ENCODE data around the gene WFS1.
A peak's percentile ranks its signal among the peaks of the same experiment; 100 is the strongest.

The WFS1 gene

GRCh38 chr4:6341696-6342095 is 72.0 kb downstream of the WFS1 start:
- TF ChIP-seq MAX (IDR thresholded peaks at IDR 0.05) = no peak
- no peak for TF ChIP-seq TEAD4 (IDR thresholded peaks at IDR 0.05)
- no peak for TF ChIP-seq TAF1 (IDR thresholded peaks at IDR 0.05; ENCODE audit: low read depth)
- no peak for TF ChIP-seq TCF12 (IDR thresholded peaks at IDR 0.05; ENCODE audit: low read depth)
- no peak for TF ChIP-seq USF1 (IDR thresholded peaks at IDR 0.05)
- TF ChIP-seq CEBPB (IDR thresholded peaks at IDR 0.05) = no peak
- TF ChIP-seq ZBTB7A (IDR thresholded peaks at IDR 0.05; ENCODE audit: low read depth) = no peak
- no peak for TF ChIP-seq YY1 (IDR thresholded peaks at IDR 0.05; ENCODE audit: low read depth)
- no peak for TF ChIP-seq FOXM1 (IDR thresholded peaks at IDR 0.05; ENCODE audit: borderline replicate concordance, low read depth)
- no peak for TF ChIP-seq CREB1 (IDR thresholded peaks at IDR 0.05; ENCODE audit: low read depth)
- no peak for TF ChIP-seq EP300 (IDR thresholded peaks at IDR 0.05; ENCODE audit: borderline replicate concordance)
- TF ChIP-seq NFIC (IDR thresholded peaks at IDR 0.05) = no peak
- no peak for TF ChIP-seq RAD21 (IDR thresholded peaks at IDR 0.05; ENCODE audit: low read depth)
- no peak for TF ChIP-seq EGR1 (IDR thresholded peaks at IDR 0.05)
- no peak for TF ChIP-seq REST (IDR thresholded peaks at IDR 0.05; ENCODE audit: low read depth)

- TF ChIP-seq FOXM1 (IDR thresholded peaks at IDR 0.05; ENCODE audit: borderline replicate concordance, low read depth) (no peak), TAF1 (IDR thresholded peaks at IDR 0.05; ENCODE audit: low read depth) (no peak), REST (IDR thresholded peaks at IDR 0.05; ENCODE audit: low read depth) (no peak), TEAD4 (IDR thresholded peaks at IDR 0.05) (no peak), USF1 (IDR thresholded peaks at IDR 0.05) (no peak), EP300 (IDR thresholded peaks at IDR 0.05; ENCODE audit: borderline replicate concordance) (no peak), MAX (IDR thresholded peaks at IDR 0.05) (no peak), YY1 (IDR thresholded peaks at IDR 0.05; ENCODE audit: low read depth) (no peak), ZBTB7A (IDR thresholded peaks at IDR 0.05; ENCODE audit: low read depth) (no peak), EGR1 (IDR thresholded peaks at IDR 0.05) (no peak), TCF12 (IDR thresholded peaks at IDR 0.05; ENCODE audit: low read depth) (no peak), CREB1 (IDR thresholded peaks at IDR 0.05; ENCODE audit: low read depth) (no peak), RAD21 (IDR thresholded peaks at IDR 0.05; ENCODE audit: low read depth) (no peak), NFIC (IDR thresholded peaks at IDR 0.05) (no peak), CEBPB (IDR thresholded peaks at IDR 0.05) (no peak)
Measured at GRCh38 chr4:6342530-6343293, 73.1 kb downstream of the WFS1 start.

GRCh38 chr4:6343939-6344408 is 74.3 kb downstream of the WFS1 start:
- TF ChIP-seq TCF12 (IDR thresholded peaks at IDR 0.05; ENCODE audit: low read depth) (no peak), EGR1 (IDR thresholded peaks at IDR 0.05) (no peak), NFIC (IDR thresholded peaks at IDR 0.05) (no peak), CEBPB (IDR thresholded peaks at IDR 0.05) (no peak), MAX (IDR thresholded peaks at IDR 0.05) (no peak), RAD21 (IDR thresholded peaks at IDR 0.05; ENCODE audit: low read depth) (peak; percentile 62), USF1 (IDR thresholded peaks at IDR 0.05) (no peak), FOXM1 (IDR thresholded peaks at IDR 0.05; ENCODE audit: borderline replicate concordance, low read depth) (no peak)

- TF ChIP-seq TCF12 (IDR thresholded peaks at IDR 0.05; ENCODE audit: low read depth) (no peak), FOXM1 (IDR thresholded peaks at IDR 0.05; ENCODE audit: borderline replicate concordance, low read depth) (no peak), REST (IDR thresholded peaks at IDR 0.05; ENCODE audit: low read depth) (no peak), EGR1 (IDR thresholded peaks at IDR 0.05) (no peak)
Measured at GRCh38 chr4:6345096-6345830, 75.6 kb downstream of the WFS1 start.
